Erythroblast (primary cell): Measurements from ENCODE around the gene AGO3.

ENCODE experiments used
- GATA1 ChIP-seq: IDR thresholded peaks from 2 replicates; pipeline ENCODE4 v1.6.1; 2011; ENCODE audit warnings: low read depth, mild to moderate bottlenecking, control low read depth, low read length, moderate library complexity
- POLR2A ChIP-seq: IDR thresholded peaks from 2 replicates; pipeline ENCODE4 v1.6.1; 2011; ENCODE audit warnings: mild to moderate bottlenecking, low read length

GRCh38 chr1:36096500-36097432, 165.9 kb downstream of the AGO3 start:
- no peak for TF ChIP-seq POLR2A
- no peak for TF ChIP-seq GATA1
